HG03139 (cell line): ENCODE results near the gene SNAP47.

ENCODE experiments used
- ATAC-seq: cut with Tn5 transposase; IDR thresholded peaks from one replicate; pipeline ENCODE4 v1.9.1; 2021; ENCODE audit not compliant: unreplicated experiment

Gene SNAP47

GRCh38 chr1:227731696-227732585, 3.3 kb upstream of the SNAP47 start:
- no peak for ATAC-seq

GRCh38 chr1:227732586-227733308, 2.5 kb upstream of the SNAP47 start:
- ATAC-seq, result no peak

- ATAC-seq, result no peak
Measured at GRCh38 chr1:227733309-227733705, 1.9 kb upstream of the SNAP47 start.

GRCh38 chr1:227733751-227734545, 1.3 kb upstream of the SNAP47 start:
- ATAC-seq, result no peak

- peak; percentile 5 for ATAC-seq
Measured at GRCh38 chr1:227734546-227734855, 734 bp upstream of the SNAP47 start.

- no peak for ATAC-seq
Measured at GRCh38 chr1:227735539-227736285, 477 bp downstream of the SNAP47 start.

- ATAC-seq, result no peak
Measured at GRCh38 chr1:227736814-227737432, 1.7 kb downstream of the SNAP47 start.

GRCh38 chr1:227738820-227739219, 3.6 kb downstream of the SNAP47 start:
- no peak for ATAC-seq

GRCh38 chr1:227739636-227740035, 4.4 kb downstream of the SNAP47 start:
- ATAC-seq, result no peak

- ATAC-seq, result no peak
Measured at GRCh38 chr1:227740401-227740960, 5.2 kb downstream of the SNAP47 start.

- no peak for ATAC-seq
Measured at GRCh38 chr1:227741166-227741870, 6.1 kb downstream of the SNAP47 start.

GRCh38 chr1:227742738-227743715, 7.8 kb downstream of the SNAP47 start:
- ATAC-seq, result no peak

- no peak for ATAC-seq
Measured at GRCh38 chr1:227744668-227745067, 9.4 kb downstream of the SNAP47 start.

- no peak for ATAC-seq
Measured at GRCh38 chr1:227745568-227746265, 10.5 kb downstream of the SNAP47 start.

GRCh38 chr1:227746676-227747075, 11.4 kb downstream of the SNAP47 start:
- ATAC-seq, result no peak

- no peak for ATAC-seq
Measured at GRCh38 chr1:227747382-227747781, 12.1 kb downstream of the SNAP47 start.

GRCh38 chr1:227747948-227748495, 12.8 kb downstream of the SNAP47 start:
- ATAC-seq, result no peak
